DMS114 treated with DMSO at 0.1 percent for 48 hours (cell line): ENCODE measurements around the gene DSTN.

Experiments
- DNase-seq: peaks from one replicate; lab custom pipeline; 2025; ENCODE audit not compliant: unreplicated experiment; lab: John Stamatoyannopoulos, UW

The DSTN gene

DNA sequence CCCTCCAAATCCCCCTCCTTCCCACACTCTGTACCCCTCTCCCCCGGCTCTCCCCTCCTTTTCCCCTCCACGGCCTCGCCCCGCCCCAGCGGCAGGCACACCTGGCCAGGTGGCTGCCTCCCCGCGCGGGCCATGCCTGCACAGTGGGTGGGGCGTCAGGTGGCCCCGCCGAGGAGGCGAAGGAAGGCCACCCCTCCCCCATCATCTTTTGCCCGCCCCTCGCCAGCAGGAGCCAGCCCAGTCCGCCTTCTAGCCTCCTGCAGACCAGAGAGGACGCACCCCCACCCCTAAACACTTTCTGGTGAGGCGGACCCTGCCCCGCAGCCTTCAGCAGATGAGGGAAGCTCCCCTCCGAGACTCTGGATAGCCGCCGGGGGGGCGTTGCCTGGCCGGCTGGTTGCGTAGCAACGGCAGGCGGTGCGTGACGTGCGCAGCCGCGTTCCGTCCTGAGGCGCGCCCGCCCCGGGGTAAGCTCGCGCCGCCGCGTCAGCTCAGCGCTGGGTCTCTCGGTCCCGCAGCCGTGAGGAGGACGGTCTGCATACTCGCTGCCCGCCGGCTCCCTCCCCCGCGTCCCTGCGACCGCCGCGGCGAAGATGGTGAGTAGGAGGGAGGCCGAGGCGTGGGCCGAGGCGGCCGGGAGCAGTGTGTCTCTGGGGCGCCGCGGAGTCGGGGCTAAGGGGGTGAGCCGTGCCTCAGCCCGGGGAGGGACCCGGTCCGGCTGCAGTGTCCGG, at the start of gene DSTN:
Gene DSTN, plus strand, starts transcription at position 460 of the 731 bp plus-strand sequence. Its CDS starts 134 bp downstream, at position 594.
- DNase-seq, result peak; percentile 80

DNA sequence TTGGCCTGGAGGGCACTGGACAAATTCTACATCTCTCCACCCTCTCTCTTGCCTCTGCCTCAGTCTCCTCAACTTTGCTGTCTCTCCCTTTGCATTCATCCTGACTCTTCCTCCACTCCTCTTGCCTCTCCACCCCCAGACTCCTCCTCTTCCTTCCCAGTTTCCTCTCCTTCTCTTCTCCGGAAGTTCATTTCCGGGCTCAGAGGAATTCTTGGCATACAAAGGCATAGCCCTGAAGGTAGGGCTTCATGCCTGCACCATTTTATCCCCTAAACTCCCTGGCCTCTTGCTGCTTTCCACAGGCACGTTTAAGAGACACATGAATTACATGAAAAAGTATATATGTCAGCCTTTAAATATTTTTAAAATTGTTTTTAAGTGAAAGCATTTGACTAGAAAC, 49.3 kb upstream of the DSTN start:
- DNase-seq, result no peak

DNA sequence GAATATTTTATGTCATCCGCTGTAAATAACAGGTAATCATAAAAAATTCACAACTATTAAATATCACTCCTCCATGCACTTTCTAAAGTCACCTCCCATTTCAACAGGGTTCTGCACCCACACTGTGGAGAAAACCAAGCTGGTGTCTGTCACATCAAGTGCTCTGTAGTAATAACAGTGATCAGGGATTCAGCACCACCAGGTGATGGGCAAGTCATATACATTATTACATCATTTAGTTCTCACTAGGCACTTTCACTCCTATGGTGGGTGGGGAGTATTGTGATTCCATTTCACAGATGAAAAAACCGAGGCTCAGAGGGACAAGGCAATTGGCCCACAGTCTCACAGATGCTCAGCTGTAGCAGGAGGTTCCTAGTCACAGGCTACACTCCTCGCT, 47.3 kb upstream of the DSTN start:
- no peak for DNase-seq

GRCh38 chr20:17523326-17523725, 46.5 kb upstream of the DSTN start:
- DNase-seq, result no peak

- no peak for DNase-seq
These were observed 45.3 kb upstream of the DSTN start for GRCh38 chr20:17524560-17524959.

DNA sequence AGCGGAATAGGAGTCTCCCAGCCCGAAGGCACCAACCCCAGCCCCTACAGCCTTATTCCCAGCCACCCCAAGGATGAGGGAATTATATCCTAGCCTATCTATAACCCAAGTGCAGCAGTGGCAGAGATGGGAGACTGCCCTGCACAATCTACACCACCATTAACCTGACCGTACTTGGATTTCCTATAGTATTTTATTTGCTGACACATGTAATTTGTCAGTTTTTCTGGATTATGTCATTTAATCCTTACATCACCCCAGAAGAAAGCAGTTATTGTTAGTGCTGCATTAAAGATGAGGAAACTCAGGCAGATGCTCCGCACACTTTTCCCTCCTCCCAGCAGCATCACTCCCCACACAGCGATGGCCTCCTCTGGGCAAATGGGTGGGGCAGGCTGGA, 44.7 kb upstream of the DSTN start:
- no peak for DNase-seq

- no peak for DNase-seq
These were observed 44.2 kb upstream of the DSTN start for GRCh38 chr20:17525650-17526049.

- no peak for DNase-seq
These were observed 40.3 kb upstream of the DSTN start for GRCh38 chr20:17529586-17529985.

DNA sequence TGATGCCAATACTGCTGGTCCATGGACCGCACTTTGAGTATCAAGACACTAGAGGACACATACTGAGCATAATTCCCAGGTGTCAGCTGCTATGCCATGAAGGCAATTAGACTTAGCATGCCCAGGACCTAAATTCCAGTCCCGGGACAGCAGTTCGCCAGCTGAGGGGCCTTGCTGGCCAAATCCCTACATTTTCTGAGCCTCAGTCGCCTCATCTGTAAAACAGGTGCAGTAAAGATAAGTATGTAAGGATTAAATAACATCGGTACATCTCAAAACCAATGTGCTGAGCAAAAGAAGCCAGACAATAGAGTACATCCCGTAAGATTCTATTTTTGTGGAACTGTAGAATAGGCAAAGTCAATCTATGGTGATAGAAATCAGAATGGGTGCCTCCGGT, 39.7 kb upstream of the DSTN start:
- DNase-seq, result no peak

- DNase-seq, result peak; percentile 51
These were observed 38.9 kb upstream of the DSTN start, which contains the start of gene BFSP1 for GRCh38 chr20:17530716-17531664. TSS of gene BFSP1 (minus strand) at chr20:17531379. CDS start at chr20:17531329, 50 bp downstream.

DNA sequence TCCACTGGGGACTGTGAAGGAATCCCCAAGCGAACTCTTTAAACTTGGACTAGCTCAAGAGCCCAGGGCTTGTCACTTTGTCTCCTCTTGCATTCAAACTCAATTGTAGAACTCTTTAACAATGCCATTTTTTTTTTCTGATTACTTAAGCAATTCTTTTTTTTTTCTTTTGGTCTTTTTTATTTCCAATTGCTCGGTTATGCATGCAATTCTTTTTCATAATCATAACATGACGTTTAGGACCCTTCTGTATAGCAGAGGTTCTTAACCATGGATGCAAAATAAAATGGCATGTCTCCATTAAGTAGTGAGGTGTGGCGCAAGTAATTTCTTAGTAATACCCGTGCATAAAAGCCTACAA, 38.2 kb upstream of the DSTN start:
- DNase-seq, result no peak

- no peak for DNase-seq
These were observed 36.5 kb upstream of the DSTN start for GRCh38 chr20:17533396-17533795.

- no peak for DNase-seq
These were observed 35.8 kb upstream of the DSTN start for GRCh38 chr20:17534077-17534476.

DNA sequence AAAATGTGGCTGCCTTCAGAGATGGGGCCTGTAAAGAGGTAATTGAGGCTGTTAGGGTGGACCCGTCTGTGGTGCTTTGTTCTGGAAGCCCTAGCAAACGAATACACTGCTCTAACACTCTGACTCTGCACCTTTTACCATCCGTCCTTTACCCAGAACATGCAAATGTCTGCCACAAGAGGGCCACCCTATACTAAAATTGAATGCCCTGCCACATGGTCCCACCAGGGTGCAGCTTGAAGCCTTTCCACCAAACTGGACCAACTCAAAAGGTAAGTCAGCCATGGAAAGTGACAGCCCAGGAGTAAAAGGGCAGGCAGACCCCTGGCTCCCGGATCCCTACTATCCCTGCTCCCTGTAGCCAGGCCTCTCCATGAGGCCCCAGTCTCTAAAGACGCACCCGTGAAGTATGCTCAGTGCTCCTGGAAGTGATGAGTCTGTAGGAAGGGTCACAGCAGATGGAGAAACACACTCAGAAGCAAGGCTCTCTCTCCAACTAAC, 32.9 kb upstream of the DSTN start:
- DNase-seq, result peak; percentile 79

DNA sequence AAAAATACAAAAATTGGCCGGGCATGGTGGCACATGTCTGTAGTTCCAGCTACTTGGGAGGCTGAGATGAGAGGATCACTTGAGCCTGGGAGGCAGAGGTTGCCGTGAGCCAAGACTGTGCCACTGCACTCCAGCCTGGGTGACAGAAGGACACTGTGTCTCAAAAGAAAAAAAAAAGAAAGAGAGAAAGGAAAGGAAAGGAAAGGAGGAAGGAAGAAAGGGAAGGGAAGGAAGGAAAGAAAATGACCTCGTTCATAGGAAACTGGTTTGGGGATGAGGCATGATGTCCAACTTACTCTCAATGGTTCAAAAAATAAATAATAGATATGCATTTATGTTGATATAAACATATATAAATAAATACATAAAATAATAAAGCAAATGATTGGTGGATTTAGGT, 31.9 kb upstream of the DSTN start:
- DNase-seq, result no peak

- no peak for DNase-seq
These were observed 31.2 kb upstream of the DSTN start for GRCh38 chr20:17538517-17539170.

GRCh38 chr20:17541596-17541995, 28.3 kb upstream of the DSTN start:
- DNase-seq, result no peak

- DNase-seq, result no peak
These were observed 27.9 kb upstream of the DSTN start for GRCh38 chr20:17541996-17542395.

GRCh38 chr20:17542481-17542880, 27.4 kb upstream of the DSTN start:
- DNase-seq, result no peak

GRCh38 chr20:17542993-17543412, 26.9 kb upstream of the DSTN start:
- no peak for DNase-seq

DNA sequence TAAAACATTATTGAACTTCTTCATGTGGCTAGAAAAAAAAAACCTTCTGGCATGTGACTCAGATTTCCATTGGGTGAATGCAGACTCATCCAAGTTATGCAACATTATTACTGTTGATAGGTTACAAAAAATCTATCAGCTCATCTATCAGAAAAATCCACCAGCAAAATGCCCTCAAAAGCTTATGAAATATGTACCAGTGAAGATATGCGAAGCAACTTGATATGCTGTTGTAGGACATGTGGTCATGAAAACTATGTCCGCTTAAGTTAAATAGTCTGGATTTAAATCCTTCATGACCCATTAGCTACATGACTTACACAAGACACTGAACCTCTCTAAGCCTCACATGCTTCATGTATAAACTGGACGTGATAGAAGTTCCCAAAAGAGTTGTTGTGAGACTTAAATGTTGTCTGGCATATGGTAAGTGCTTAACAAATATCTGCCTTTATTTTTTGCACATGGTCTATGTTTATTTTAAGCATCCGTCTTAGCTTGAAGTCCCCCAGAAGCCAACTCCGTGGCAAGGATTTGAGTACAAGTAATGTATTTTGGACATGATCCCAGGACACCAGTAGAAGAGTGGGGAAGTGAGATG, 26.2 kb upstream of the DSTN start:
- DNase-seq, result no peak
